ENCODE measurements around the gene PARP2. TPM values are rescaled to one million over a fixed set of nuclear protein-coding genes. Genes with fewer than 3 reads are reported as not detected.
"Not testable (repeated sequence)": the region's sequence is repeated elsewhere in the genome, so short reads cannot be mapped to it uniquely, and the experiment has no call there.

PARP2 gene
- total RNA-seq (2014; rRNA removed), result 25.5 and 28.0 TPM in 2 replicates
- 14.1 TPM for polyA plus RNA-seq (2012)

- DNase-seq (ENCODE audit: low read depth), result peak; percentile 100
Measured at GRCh38 chr14:20343092-20343861, at the start of gene PARP2. Gene PARP2, plus strand, starts transcription at chr14:20343635. Its CDS starts 7 bp downstream, at chr14:20343642.

- no peak for DNase-seq (ENCODE audit: low read depth)
Measured at GRCh38 chr14:20294636-20295035, 48.8 kb upstream of the PARP2 start.

- no peak for DNase-seq (ENCODE audit: low read depth)
Measured at GRCh38 chr14:20295067-20295466, 48.4 kb upstream of the PARP2 start.

- peak; percentile 22 for DNase-seq (ENCODE audit: low read depth)
Measured at GRCh38 chr14:20302042-20302755, 41.2 kb upstream of the PARP2 start.

GRCh38 chr14:20305265-20306078 is 38.0 kb upstream of the PARP2 start, which contains the start of gene TTC5:
Gene TTC5, minus strand, starts transcription at chr14:20305951. Its CDS starts 14 bp downstream, at chr14:20305937.
- peak; percentile 79 for DNase-seq (ENCODE audit: low read depth)

- no peak for DNase-seq (ENCODE audit: low read depth)
Measured at GRCh38 chr14:20306079-20306423, 37.4 kb upstream of the PARP2 start.

- DNase-seq (ENCODE audit: low read depth), result no peak
Measured at GRCh38 chr14:20314026-20314425, 29.4 kb upstream of the PARP2 start.

- DNase-seq (ENCODE audit: low read depth), result no peak
Measured at GRCh38 chr14:20317720-20318119, 25.7 kb upstream of the PARP2 start.

GRCh38 chr14:20327005-20327869 is 16.2 kb upstream of the PARP2 start:
- DNase-seq (ENCODE audit: low read depth), result peak; percentile 66

- DNase-seq (ENCODE audit: low read depth), result no peak
Measured at GRCh38 chr14:20328705-20329104, 14.7 kb upstream of the PARP2 start.

GRCh38 chr14:20329355-20329754 is 14.1 kb upstream of the PARP2 start:
- DNase-seq (ENCODE audit: low read depth), result no peak

- DNase-seq (ENCODE audit: low read depth), result no peak
Measured at GRCh38 chr14:20331053-20331613, 12.3 kb upstream of the PARP2 start.

- peak; percentile 28 for DNase-seq (ENCODE audit: low read depth)
Measured at GRCh38 chr14:20332431-20332787, 11.0 kb upstream of the PARP2 start.

GRCh38 chr14:20332788-20333493 is 10.5 kb upstream of the PARP2 start, which contains the start of gene CCNB1IP1:
Gene CCNB1IP1, minus strand, starts transcription at chr14:20333279. Its CDS starts 16,756 bp downstream, at chr14:20316523.
- DNase-seq (ENCODE audit: low read depth), result peak; percentile 87

GRCh38 chr14:20333494-20333841 is 10.0 kb upstream of the PARP2 start:
- DNase-seq (ENCODE audit: low read depth), result no peak

- DNase-seq (ENCODE audit: low read depth), result no peak
Measured at GRCh38 chr14:20334017-20334416, 9.4 kb upstream of the PARP2 start.

- not testable (repeated sequence) for DNase-seq (ENCODE audit: low read depth)
Measured at GRCh38 chr14:20341032-20341431, 2.4 kb upstream of the PARP2 start.

- no peak for DNase-seq (ENCODE audit: low read depth)
Measured at GRCh38 chr14:20341646-20342045, 1.8 kb upstream of the PARP2 start.

- peak; percentile 28 for DNase-seq (ENCODE audit: low read depth)
Measured at GRCh38 chr14:20343862-20344220, 406 bp downstream of the PARP2 start.

GRCh38 chr14:20345366-20345765 is 1.9 kb downstream of the PARP2 start:
- no peak for DNase-seq (ENCODE audit: low read depth)

All from LHCN-M2 (cell line).